Measurements from ENCODE around the gene GHR.

GRCh38 chr5:42605490-42605889, 182.3 kb downstream of the GHR start:
- TF ChIP-seq CTCF (IDR thresholded peaks at IDR 0.05): no peak
- TF ChIP-seq POLR2A (IDR thresholded peaks at IDR 0.05): no peak
